Esophagus muscularis mucosa (tissue), 4 donors: ENCODE data around the gene WDR27. TPM values are rescaled to one million over a fixed set of nuclear protein-coding genes. Genes with fewer than 3 reads are reported as not detected.

Experiments used
- DNase-seq: peaks from one replicate; pipeline ENCODE4 v3.0.0-alpha.2; 2017; ENCODE audit errors: extremely low spot score
- H3K27ac ChIP-seq, 4 donors: fragments of 200-600 bp; sonication (generic); replicated peaks in 1 of 4; 1 replicate in 3 of 4; 2 replicates in 1 of 4; pipeline ENCODE4 v1.5.1; 2016 to 2019; ENCODE audit warnings: mild to moderate bottlenecking in 1 of 4
- H3K27me3 ChIP-seq, 4 donors: fragments of 200-600 bp; sonication (generic); one replicate each; pipeline versions ENCODE4 v1.5.1 to v1.6.0; 2016 to 2019
- H3K36me3 ChIP-seq, 4 donors: fragments of 200-600 bp; sonication (generic); one replicate each; pipeline ENCODE4 v1.5.1; 2016 to 2019
- H3K4me1 ChIP-seq, 4 donors: fragments of 200-600 bp; sonication (generic); one replicate each; pipeline ENCODE4 v1.5.1; 2016 to 2019
- H3K4me3 ChIP-seq, 4 donors: fragments of 200-600 bp; sonication (generic); 1 replicate in 2 of 4; 2 replicates in 2 of 4; pipeline ENCODE4 v1.5.1; 2016 to 2019; ENCODE audit warnings: mild to moderate bottlenecking in 4 of 4, moderate library complexity in 1 of 4
- H3K9me3 ChIP-seq, 4 donors: fragments of 200-600 bp; sonication (generic); 1 replicate in 3 of 4; 2 replicates in 1 of 4; pipeline ENCODE4 v1.5.1; 2016 to 2019
- CTCF ChIP-seq, 3 experiments: fragments of 200-600 bp in 2 of 3; fragments of 450-650 bp in 1 of 3; sonication (generic) in 2 of 3; IDR thresholded peaks; one replicate each; pipeline ENCODE4 v1.5.1; 2017 to 2019; ENCODE audit warnings: antibody characterized with exemption in 3 of 3, mild to moderate bottlenecking in 2 of 3, moderate library complexity in 1 of 3
- EP300 ChIP-seq: sonication (generic); formaldehyde crosslinking; IDR thresholded peaks from one replicate; pipeline ENCODE4 v1.6.1; 2017; ENCODE audit warnings: antibody characterized with exemption
- POLR2A ChIP-seq: fragments of 450-650 bp; IDR thresholded peaks from one replicate; pipeline ENCODE4 v1.6.1; 2017; ENCODE audit warnings: antibody characterized with exemption, moderate library complexity, mild to moderate bottlenecking, low read depth
- POLR2AphosphoS5 ChIP-seq, 2 donors: sonication (generic); formaldehyde crosslinking; IDR thresholded peaks; one replicate each; pipeline ENCODE4 v1.6.1; 2017; ENCODE audit warnings: antibody characterized with exemption in 2 of 2
- WGBS: methylation state at CpG from one replicate; pipeline ENCODE4 v1.1.5; 2018; 5-methylcytosine and 5-hydroxymethylcytosine counted together
- intact Hi-C: fragments of 100-400 bp; cut with DNase I; formaldehyde crosslinking; loops from one replicate; pipeline ENCODE4 v1.15.1; 2023
- total RNA-seq, 4 donors: library from RNA; depleted of rRNA; stranded (reverse); fragments of >200 nt; gene quantifications; one replicate each; pipeline versions ENCODE4 v1.1.0 to v1.2.1, GENCODE V29; 2016

Gene WDR27
- total RNA-seq, 4 donors from 2014 or later, result 9.3 to 18.4 (median 14.4) TPM

DNA sequence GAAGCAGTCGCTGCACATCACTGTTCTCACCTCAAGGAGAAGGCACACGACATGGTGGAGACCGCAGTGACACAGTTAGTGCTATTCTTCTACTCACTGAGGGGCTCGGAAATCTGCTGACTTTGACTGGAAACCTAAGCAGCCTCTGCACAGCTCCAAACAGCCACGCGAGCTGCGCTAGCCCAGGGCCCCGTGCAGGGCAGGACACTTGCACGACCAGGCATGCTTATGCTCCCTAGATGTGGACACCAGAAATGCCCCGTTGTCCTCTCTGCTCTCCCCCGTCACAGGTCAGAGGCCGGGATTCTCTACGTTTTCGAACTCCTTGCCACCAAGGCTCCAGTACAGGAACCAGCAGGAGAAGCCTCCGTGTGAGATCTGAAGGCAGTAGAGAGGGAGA lies 201.1 kb downstream of the WDR27 start:
- no peak for TF ChIP-seq CTCF (IDR thresholded peaks at IDR 0.05)
- TF ChIP-seq EP300, result no peak
- no peak for TF ChIP-seq POLR2A
- TF ChIP-seq POLR2AphosphoS5 (IDR thresholded peaks at IDR 0.05), result no peak

GRCh38 chr6:169499848-169500247 lies 202.0 kb downstream of the WDR27 start:
- intact Hi-C loops, result no loop called here
- no peak for DNase-seq
- Histone ChIP-seq H3K27me3 (no peaks in the 10 kb centered on the region), H3K36me3 (no peaks in the 10 kb centered on the region), H3K27ac (no peak overlapping the region), H3K4me1 (peaks cover 0 to 12% (median 10%) of the 10 kb centered on the region in 4 donors), H3K4me3 (no peak overlapping the region), H3K9me3 (no peaks in the 10 kb centered on the region)
- 77% methylated on average over 6 of the region's 7 CpGs for WGBS
- no peak for TF ChIP-seq CTCF (IDR thresholded peaks at IDR 0.05)
- no peak for TF ChIP-seq POLR2A
- no peak for TF ChIP-seq POLR2AphosphoS5 (IDR thresholded peaks at IDR 0.05)
- no peak for TF ChIP-seq EP300

More for the DNA sequence above, 201.1 kb downstream of the WDR27 start:
- intact Hi-C loops, result no loop called here
- 95% methylated on average over 13 of the region's 15 CpGs for WGBS
- Histone ChIP-seq H3K27me3 (no peaks in the 10 kb centered on the region), H3K9me3 (no peaks in the 10 kb centered on the region), H3K36me3 (no peaks in the 10 kb centered on the region), H3K27ac (no peak overlapping the region), H3K4me1 (peaks cover 0 to 12% (median 10%) of the 10 kb centered on the region in 4 donors), H3K4me3 (no peak overlapping the region)
- no peak for DNase-seq

GRCh38 chr6:169498916-169499513 lies 202.8 kb downstream of the WDR27 start:
- no peak for TF ChIP-seq EP300
- TF ChIP-seq POLR2AphosphoS5 (IDR thresholded peaks at IDR 0.05), result no peak
- TF ChIP-seq POLR2A, result no peak
- TF ChIP-seq CTCF (IDR thresholded peaks at IDR 0.05), result no peak
- 75% methylated on average over 12 of the region's 15 CpGs for WGBS
- Histone ChIP-seq H3K9me3 (no peaks in the 10 kb centered on the region), H3K4me1 (peaks cover 0 to 12% (median 10%) of the 10 kb centered on the region in 4 donors), H3K4me3 (no peak overlapping the region), H3K36me3 (no peaks in the 10 kb centered on the region), H3K27ac (no peak overlapping the region), H3K27me3 (no peaks in the 10 kb centered on the region)
- intact Hi-C loops, result no loop called here
- DNase-seq, result peak; percentile 87

- intact Hi-C loops, result no loop called here
- no peak overlapping the region for H3K27ac ChIP-seq
These were observed 206.2 kb downstream of the WDR27 start for GRCh38 chr6:169495601-169496000.

More at GRCh38 chr6:169495601-169496000, 206.2 kb downstream of the WDR27 start:
- Histone ChIP-seq H3K27me3 (no peaks in the 10 kb centered on the region), H3K4me3 (no peak overlapping the region), H3K9me3 (no peaks in the 10 kb centered on the region), H3K36me3 (no peaks in the 10 kb centered on the region), H3K4me1 (peaks cover 0 to 4% (median 1%) of the 10 kb centered on the region in 4 donors)
- TF ChIP-seq POLR2A (no peak), EP300 (no peak), POLR2AphosphoS5 (IDR thresholded peaks at IDR 0.05) (no peak), CTCF (IDR thresholded peaks at IDR 0.05) (no peak)
- no peak for DNase-seq
